ENCODE results near the gene PTX4. TPM values are rescaled to one million over a fixed set of nuclear protein-coding genes. Genes with fewer than 3 reads are reported as not detected.

The PTX4 gene
- total RNA-seq, 1 experiment from 2014 or later: not detected

DNA sequence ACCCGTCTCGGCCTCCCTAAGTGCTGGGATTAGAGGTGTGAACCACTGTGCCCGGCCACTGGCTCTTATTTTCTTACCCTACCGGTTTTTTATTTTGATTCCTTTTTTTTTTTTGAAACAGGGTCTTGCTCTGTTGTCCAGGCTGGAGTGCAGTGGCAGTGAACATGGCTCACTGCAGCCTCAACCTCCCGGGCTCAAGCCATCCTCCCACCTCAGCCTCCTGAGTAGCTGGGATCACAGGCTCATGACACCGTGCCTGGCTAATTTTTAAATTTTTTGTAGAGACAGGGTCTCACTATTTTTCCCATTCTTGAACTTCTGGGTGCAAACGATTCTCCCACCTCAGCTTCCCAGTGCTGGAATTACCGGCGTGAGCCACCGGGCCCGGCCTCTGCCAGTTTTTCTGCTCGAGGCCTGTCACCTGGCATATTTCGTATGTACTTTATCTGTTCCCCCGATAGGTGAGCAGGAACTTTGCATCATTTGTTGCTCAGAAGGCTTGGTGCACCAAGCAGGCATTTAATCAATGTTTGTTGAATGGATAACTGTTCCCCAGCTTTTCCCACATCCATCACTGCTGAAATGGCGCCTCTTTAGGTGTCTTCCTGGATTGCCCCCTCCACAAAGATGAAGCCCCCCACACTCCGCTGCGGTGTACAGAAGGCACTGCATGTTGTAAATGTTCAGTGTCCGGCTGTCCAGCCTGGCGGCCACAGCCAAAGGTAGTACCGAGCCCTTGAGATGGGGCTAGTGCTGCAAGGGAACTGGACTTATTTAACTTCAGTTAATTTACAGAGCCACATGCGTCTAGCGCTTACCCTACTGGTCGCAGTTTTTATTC, 3.6 kb upstream of the PTX4 start:
- H3K9me3 Mint-ChIP-seq (ENCODE audit: unreplicated experiment): no peaks in the 10 kb centered on the region
- no peak for DNase-seq
- TSS peak; percentile 99 for BruUV-seq (replicated peaks)
- TF ChIP-seq, protein P1, sequence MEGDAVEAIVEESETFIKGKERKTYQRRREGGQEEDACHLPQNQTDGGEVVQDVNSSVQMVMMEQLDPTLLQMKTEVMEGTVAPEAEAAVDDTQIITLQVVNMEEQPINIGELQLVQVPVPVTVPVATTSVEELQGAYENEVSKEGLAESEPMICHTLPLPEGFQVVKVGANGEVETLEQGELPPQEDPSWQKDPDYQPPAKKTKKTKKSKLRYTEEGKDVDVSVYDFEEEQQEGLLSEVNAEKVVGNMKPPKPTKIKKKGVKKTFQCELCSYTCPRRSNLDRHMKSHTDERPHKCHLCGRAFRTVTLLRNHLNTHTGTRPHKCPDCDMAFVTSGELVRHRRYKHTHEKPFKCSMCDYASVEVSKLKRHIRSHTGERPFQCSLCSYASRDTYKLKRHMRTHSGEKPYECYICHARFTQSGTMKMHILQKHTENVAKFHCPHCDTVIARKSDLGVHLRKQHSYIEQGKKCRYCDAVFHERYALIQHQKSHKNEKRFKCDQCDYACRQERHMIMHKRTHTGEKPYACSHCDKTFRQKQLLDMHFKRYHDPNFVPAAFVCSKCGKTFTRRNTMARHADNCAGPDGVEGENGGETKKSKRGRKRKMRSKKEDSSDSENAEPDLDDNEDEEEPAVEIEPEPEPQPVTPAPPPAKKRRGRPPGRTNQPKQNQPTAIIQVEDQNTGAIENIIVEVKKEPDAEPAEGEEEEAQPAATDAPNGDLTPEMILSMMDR (IDR thresholded peaks at IDR 0.05; ENCODE audit: insufficient read depth in 1 of 2, low read depth in 1 of 2, low read length in 1 of 2, severe bottlenecking in 1 of 2, unreplicated experiment in 1 of 2): no peak
- H3K4me1 Mint-ChIP-seq (ENCODE audit: low read depth, unreplicated experiment): no peaks in the 10 kb centered on the region
- H3K4me1 ChIP-seq: peaks cover 5% of the 10 kb centered on the region; the same call in 1 of the 2 replicates
- peaks cover 18% of the 10 kb centered on the region for H3K36me3 Mint-ChIP-seq (ENCODE audit: insufficient read depth, unreplicated experiment)
- no peaks in the 10 kb centered on the region for H3K9me3 ChIP-seq
- peak overlapping the region; percentile 59 for H3K4me3 ChIP-seq (ENCODE audit: low read depth, low read length)
- H3K4me3 Mint-ChIP-seq (ENCODE audit: unreplicated experiment): peak overlapping the region; percentile 96
- H3K27me3 Mint-ChIP-seq (ENCODE audit: insufficient read depth, unreplicated experiment): no peaks in the 10 kb centered on the region
- POLR2A ChIA-PET: interaction anchor here (0.5 to 1.9 kb wide), 3 partner anchors 72 to 1122 kb away, joined by 4 to 9 read pairs (median 5); partner anchors contain the start of genes MRPL28 and UQCC4
- CTCF ChIA-PET: interaction anchor here (0.6 kb wide), 1 partner anchor 150 kb away, joined by 12 read pairs; no protein-coding TSS in a partner anchor
- intact Hi-C loops (cut with micrococcal nuclease; ENCODE audit: unreplicated experiment): no loop called here
- no peaks in the 10 kb centered on the region for H3K27me3 ChIP-seq (replicated peaks; ENCODE audit: control insufficient read depth, insufficient read depth, low read length)
- H3K36me3 ChIP-seq (ENCODE audit: control insufficient read depth, insufficient read depth, low read length): peaks cover 3% of the 10 kb centered on the region
- H3K27ac Mint-ChIP-seq (ENCODE audit: unreplicated experiment): peak overlapping the region; percentile 98

DNA sequence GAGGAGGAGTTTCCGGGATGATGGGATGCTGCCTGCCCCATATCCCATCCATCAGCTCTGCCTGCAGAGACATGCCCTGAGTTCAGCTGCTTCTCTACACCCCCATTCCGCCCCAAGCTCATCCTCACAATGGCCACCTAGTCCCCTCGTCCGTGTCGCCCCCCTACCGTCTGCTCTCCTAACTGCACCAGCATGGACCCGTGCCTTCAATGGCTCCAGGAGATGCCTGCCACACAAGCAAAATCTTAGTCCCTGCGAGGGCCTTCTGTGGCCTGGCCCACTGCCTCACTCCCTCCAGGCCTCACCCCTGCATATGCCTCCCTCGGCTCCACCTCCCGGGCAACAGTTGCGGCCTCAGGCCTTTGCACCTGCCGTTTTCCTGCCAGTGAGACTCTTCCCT, 2.6 kb upstream of the PTX4 start:
- Histone ChIP-seq H3K4me3 (ENCODE audit: low read depth, low read length) (no peak overlapping the region), H3K36me3 (ENCODE audit: control insufficient read depth, insufficient read depth, low read length) (peaks cover 3% of the 10 kb centered on the region), H3K4me1 (peaks cover 5% of the 10 kb centered on the region; the same call in 1 of the 2 replicates), H3K9me3 (no peaks in the 10 kb centered on the region), H3K27me3 (replicated peaks; ENCODE audit: control insufficient read depth, insufficient read depth, low read length) (no peaks in the 10 kb centered on the region)
- POLR2A ChIA-PET: no interaction called here
- BruUV-seq (replicated peaks): no TSS peak
- Mint-ChIP-seq H3K27ac (ENCODE audit: unreplicated experiment) (no peak overlapping the region), H3K4me1 (ENCODE audit: low read depth, unreplicated experiment) (no peaks in the 10 kb centered on the region), H3K9me3 (ENCODE audit: unreplicated experiment) (no peaks in the 10 kb centered on the region), H3K36me3 (ENCODE audit: insufficient read depth, unreplicated experiment) (peaks cover 18% of the 10 kb centered on the region), H3K4me3 (ENCODE audit: unreplicated experiment) (no peak overlapping the region), H3K27me3 (ENCODE audit: insufficient read depth, unreplicated experiment) (no peaks in the 10 kb centered on the region)
- CTCF ChIA-PET: no interaction called here
- intact Hi-C loops (cut with micrococcal nuclease; ENCODE audit: unreplicated experiment): no loop called here
- TF ChIP-seq, protein P1 (IDR thresholded peaks at IDR 0.05; ENCODE audit: insufficient read depth in 1 of 2, low read depth in 1 of 2, low read length in 1 of 2, severe bottlenecking in 1 of 2, unreplicated experiment in 1 of 2): no peak
- no peak for DNase-seq

DNA sequence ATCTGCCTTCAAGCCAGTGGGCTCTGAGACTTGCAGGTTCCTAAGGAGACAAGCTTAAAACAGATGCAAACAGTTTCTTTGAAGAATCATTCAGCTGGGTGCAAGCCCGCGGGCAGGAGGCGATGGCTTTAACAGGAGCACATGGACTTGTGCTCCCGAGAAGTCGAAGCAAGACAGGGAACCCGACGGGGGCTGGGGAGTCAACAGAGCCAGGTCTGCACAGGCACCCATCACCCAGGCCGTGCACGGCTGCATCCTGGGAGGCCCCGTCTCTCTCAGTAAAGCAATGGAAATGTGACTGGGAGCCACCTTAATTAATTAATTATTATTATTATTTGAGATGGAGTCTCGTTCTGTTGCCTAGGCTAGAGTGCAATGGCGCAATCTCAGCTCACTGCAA, 333 bp upstream of the PTX4 start:
- no peak for DNase-seq
- TF ChIP-seq, protein P1 (IDR thresholded peaks at IDR 0.05; ENCODE audit: insufficient read depth in 1 of 2, low read depth in 1 of 2, low read length in 1 of 2, severe bottlenecking in 1 of 2, unreplicated experiment in 1 of 2): no peak
- CTCF ChIA-PET: no interaction called here
- no peaks in the 10 kb centered on the region for H3K27me3 Mint-ChIP-seq (ENCODE audit: insufficient read depth, unreplicated experiment)
- Histone ChIP-seq H3K9me3 (no peaks in the 10 kb centered on the region), H3K4me1 (peaks cover 5% of the 10 kb centered on the region; the same call in 1 of the 2 replicates), H3K36me3 (ENCODE audit: control insufficient read depth, insufficient read depth, low read length) (no peaks in the 10 kb centered on the region), H3K27me3 (replicated peaks; ENCODE audit: control insufficient read depth, insufficient read depth, low read length) (no peaks in the 10 kb centered on the region), H3K4me3 (ENCODE audit: low read depth, low read length) (no peak overlapping the region)
- no peaks in the 10 kb centered on the region for H3K9me3 Mint-ChIP-seq (ENCODE audit: unreplicated experiment)
- peaks cover 13% of the 10 kb centered on the region for H3K36me3 Mint-ChIP-seq (ENCODE audit: insufficient read depth, unreplicated experiment)
- no peak overlapping the region for H3K4me3 Mint-ChIP-seq (ENCODE audit: unreplicated experiment)
- BruUV-seq (replicated peaks): no TSS peak
- no peaks in the 10 kb centered on the region for H3K4me1 Mint-ChIP-seq (ENCODE audit: low read depth, unreplicated experiment)
- POLR2A ChIA-PET: no interaction called here
- intact Hi-C loops (cut with micrococcal nuclease; ENCODE audit: unreplicated experiment): no loop called here
- no peak overlapping the region for H3K27ac Mint-ChIP-seq (ENCODE audit: unreplicated experiment)
